GM23338 (cell line): Measurements from ENCODE around the gene SH3RF2. TPM values are rescaled to one million over a fixed set of nuclear protein-coding genes. Genes with fewer than 3 reads are reported as not detected.

Experiments
- ATAC-seq: fragments of 200-7000 bp; cut with Tn5 transposase; 3 replicates; pipeline ENCODE4 v1.9.1; 2020
- DNase-seq: peaks from one replicate; pipeline ENCODE4 v3.0.0-alpha.2; 2015; ENCODE audit warnings: low spot score
- H2AFZ ChIP-seq: fragments of 200-600 bp; sonication (generic); 2 replicates; pipeline ENCODE4 v1.8.0; 2016; ENCODE audit warnings: antibody characterized with exemption, mild to moderate bottlenecking, moderate library complexity
- H3F3A ChIP-seq: fragments of 200-600 bp; sonication (generic); replicated peaks from 2 replicates; pipeline ENCODE4 v1.8.0; 2017; ENCODE audit warnings: antibody characterized with exemption, mixed run types, low read depth
- H3K27ac ChIP-seq: fragments of 200-600 bp; sonication (generic); 2 replicates; pipeline ENCODE4 v1.6.1; 2016; ENCODE audit warnings: low read depth
- H3K27me3 ChIP-seq: fragments of 200-600 bp; sonication (generic); 2 replicates; pipeline ENCODE4 v1.8.0; 2016; ENCODE audit warnings: mild to moderate bottlenecking, mixed run types, moderate library complexity; ENCODE audit not compliant: insufficient read depth
- H3K36me3 ChIP-seq: fragments of 200-600 bp; sonication (generic); 2 replicates; pipeline ENCODE4 v1.8.0; 2016; ENCODE audit warnings: mild to moderate bottlenecking; ENCODE audit not compliant: insufficient read depth
- H3K4me1 ChIP-seq: fragments of 200-600 bp; sonication (generic); 2 replicates; pipeline ENCODE4 v1.8.0; 2016; ENCODE audit warnings: mild to moderate bottlenecking, moderate library complexity; ENCODE audit not compliant: insufficient read depth
- H3K4me2 ChIP-seq: fragments of 200-600 bp; sonication (generic); 2 replicates; pipeline ENCODE4 v1.7.1; 2017; ENCODE audit warnings: mixed run types
- H3K4me3 ChIP-seq: fragments of 200-600 bp; sonication (generic); 2 replicates; pipeline ENCODE4 v1.6.1; 2016; ENCODE audit warnings: mixed run types
- H3K79me2 ChIP-seq: fragments of 200-600 bp; sonication (generic); replicated peaks from 2 replicates; pipeline ENCODE4 v1.8.0; 2017; ENCODE audit warnings: mild to moderate bottlenecking; ENCODE audit not compliant: insufficient read depth
- H3K9me2 ChIP-seq: fragments of 200-600 bp; sonication (generic); 2 replicates; pipeline ENCODE4 v1.8.0; 2017; ENCODE audit not compliant: insufficient read depth
- H4K20me1 ChIP-seq: fragments of 200-600 bp; sonication (generic); replicated peaks from 2 replicates; pipeline ENCODE4 v1.8.0; 2017; ENCODE audit warnings: mild to moderate bottlenecking; ENCODE audit not compliant: insufficient read depth
- H3K27ac Mint-ChIP-seq: 2 replicates; pipeline ENCODE4 v1.8.0; 2020; ENCODE audit warnings: inconsistent platforms, mild to moderate bottlenecking, moderate library complexity, mixed read lengths
- H3K27me3 Mint-ChIP-seq: 3 replicates; pipeline ENCODE4 v1.8.0; 2022; ENCODE audit warnings: low read depth, mild to moderate bottlenecking, moderate library complexity, mixed read lengths, inconsistent platforms; ENCODE audit not compliant: insufficient read depth, poor library complexity
- H3K36me3 Mint-ChIP-seq: 3 replicates; pipeline ENCODE4 v1.8.0; 2021; ENCODE audit warnings: low read depth, mild to moderate bottlenecking, inconsistent platforms, moderate library complexity, mixed read lengths
- H3K4me1 Mint-ChIP-seq: 3 replicates; pipeline ENCODE4 v1.8.0; 2020; ENCODE audit warnings: mild to moderate bottlenecking, inconsistent platforms, mixed read lengths
- H3K4me3 Mint-ChIP-seq: 3 replicates; pipeline ENCODE4 v1.8.0; 2021; ENCODE audit warnings: moderate library complexity, mild to moderate bottlenecking, inconsistent platforms, mixed read lengths
- H3K9me3 Mint-ChIP-seq: 3 replicates; pipeline ENCODE4 v1.8.0; 2020; ENCODE audit warnings: moderate library complexity, mild to moderate bottlenecking, inconsistent platforms, mixed read lengths
- CREB1 ChIP-seq: fragments of 250-450 bp; sonication (Bioruptor Pico); IDR thresholded peaks from 2 replicates; pipeline ENCODE4 v1.5.0; 2020; ENCODE audit warnings: low read depth, mild to moderate bottlenecking, moderate library complexity
- EZH2 ChIP-seq: fragments of 200-600 bp; sonication (generic); IDR thresholded peaks from one replicate; pipeline ENCODE4 v1.8.0; 2017; ENCODE audit warnings: antibody characterized with exemption, mild to moderate bottlenecking, low read depth; ENCODE audit not compliant: unreplicated experiment
- EZH2phosphoT487 ChIP-seq: fragments of 200-600 bp; sonication (generic); IDR thresholded peaks from one replicate; pipeline ENCODE4 v1.8.1; 2018; ENCODE audit warnings: antibody characterized with exemption; ENCODE audit not compliant: unreplicated experiment
- JUNB ChIP-seq: IDR thresholded peaks from one replicate; pipeline ENCODE4 v1.6.1; 2016; ENCODE audit warnings: antibody characterized with exemption; ENCODE audit not compliant: unreplicated experiment
- NANOG ChIP-seq: IDR thresholded peaks from 2 replicates; pipeline ENCODE4 v1.6.1; 2016; ENCODE audit warnings: antibody characterized with exemption, borderline replicate concordance
- POLR2AphosphoS5 ChIP-seq: IDR thresholded peaks from 2 replicates; pipeline ENCODE4 v1.6.1; 2016; ENCODE audit warnings: antibody characterized with exemption, low read depth
- STAT1 ChIP-seq: IDR thresholded peaks from one replicate; pipeline ENCODE4 v1.6.1; 2016; ENCODE audit warnings: antibody characterized with exemption; ENCODE audit not compliant: unreplicated experiment
- ZNF114 ChIP-seq: fragments of 250-450 bp; sonication (Bioruptor Pico); IDR thresholded peaks from 2 replicates; pipeline ENCODE4 v1.5.0; 2020; ENCODE audit warnings: mild to moderate bottlenecking, moderate library complexity
- ZNF331 ChIP-seq: fragments of 250-450 bp; sonication (Bioruptor Pico); IDR thresholded peaks from 2 replicates; pipeline ENCODE4 v1.5.0; 2020; ENCODE audit warnings: low read depth, mild to moderate bottlenecking, moderate library complexity
- polyA plus RNA-seq: library from polyadenylated mRNA; unstranded; fragments of >200 nt; fragmentation: Nextera tagmentation; extraction: Ambion mirVana; gene quantifications from 2 replicates; pipeline ENCODE4 v1.2.1, GENCODE V29; 2016
- total RNA-seq: library from RNA; depleted of rRNA; stranded (reverse); fragments of >200 nt; shearing (Covaris generic); gene quantifications from 2 replicates; pipeline ENCODE4 v1.2.3, GENCODE V29; 2014
- TF ChIP-seq, protein P1 (sequence below): IDR thresholded peaks from 2 replicates; pipeline ENCODE4 v1.6.1; 2016; ENCODE audit warnings: antibody characterized with exemption
- TF ChIP-seq, protein P2 (sequence below): IDR thresholded peaks from one replicate; pipeline ENCODE4 v1.6.1; 2018; ENCODE audit warnings: antibody characterized with exemption; ENCODE audit not compliant: unreplicated experiment
- TF ChIP-seq, protein P3 (sequence below): fragments of 250-450 bp; sonication (Bioruptor Pico); IDR thresholded peaks from 2 replicates; pipeline ENCODE4 v1.5.0; 2020; ENCODE audit warnings: mild to moderate bottlenecking, moderate library complexity
- TF ChIP-seq, protein P4 (sequence below), 2 experiments: fragments of 200-600 bp in 1 of 2; sonication (generic) in 1 of 2; conservative IDR thresholded peaks; 2 replicates each; pipeline versions ENCODE4 v1.5.1 to v1.6.1; 2016 to 2017; ENCODE audit warnings: antibody characterized with exemption in 2 of 2, low read depth in 2 of 2, mild to moderate bottlenecking in 2 of 2, moderate library complexity in 1 of 2

SH3RF2 gene
- total and polyA plus RNA-seq, 2 experiments from 2014 or later: 1.7 to 2.4 TPM

DNA sequence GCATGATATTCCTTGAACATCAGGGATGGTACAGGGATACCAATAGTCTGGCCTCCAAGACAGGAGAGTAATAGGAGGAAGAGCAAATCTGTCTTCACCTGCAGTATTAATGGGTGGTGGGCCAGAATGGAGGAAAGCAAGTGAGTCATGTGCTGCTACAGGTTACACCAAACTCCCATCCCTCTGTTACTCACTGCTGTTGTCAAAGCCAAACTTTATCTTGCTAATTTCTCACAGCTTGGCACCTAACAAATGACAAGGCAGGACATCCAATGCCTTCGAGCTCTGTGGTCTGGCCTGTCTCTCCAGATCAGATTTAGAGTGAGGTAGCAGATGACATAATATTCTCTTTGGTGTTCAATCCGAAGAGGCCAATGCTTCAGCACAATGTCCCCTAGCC is 142.2 kb downstream of the SH3RF2 start:
- peaks cover 14% of the 10 kb centered on the region; the same call in 1 of the 2 replicates for H3K27me3 ChIP-seq
- H3K79me2 ChIP-seq: no peaks in the 10 kb centered on the region
- H3K4me3 ChIP-seq: peak overlapping the region; percentile 17; the same call in 1 of the 2 replicates
- peaks cover 66% of the 10 kb centered on the region for H3K4me1 ChIP-seq
- peaks cover 6% of the 10 kb centered on the region; the same call in 1 of the 2 replicates for H3F3A ChIP-seq
- no peak overlapping the region for H3K27ac Mint-ChIP-seq
- no peak overlapping the region for H3K27ac ChIP-seq
- H4K20me1 ChIP-seq: no peaks in the 10 kb centered on the region
- no peak overlapping the region for H2AFZ ChIP-seq
- DNase-seq (peak; percentile 57), ATAC-seq (peak; percentile 66)
- H3K36me3 ChIP-seq: no peaks in the 10 kb centered on the region
- H3K27me3 Mint-ChIP-seq: peaks cover 11% of the 10 kb centered on the region
- no peak overlapping the region; the same call in 2 of the 3 replicates for H3K4me3 Mint-ChIP-seq
- peaks cover 2% of the 10 kb centered on the region; the same call in 1 of the 2 replicates for H3K9me2 ChIP-seq
- peak overlapping the region; percentile 63 for H3K4me2 ChIP-seq
- TF ChIP-seq EZH2phosphoT487: no peak
- no peak for TF ChIP-seq POLR2AphosphoS5
- no peak for TF ChIP-seq JUNB
- TF ChIP-seq ZNF331 (CRISPR knock-in tag): no peak
- TF ChIP-seq, protein P1, sequence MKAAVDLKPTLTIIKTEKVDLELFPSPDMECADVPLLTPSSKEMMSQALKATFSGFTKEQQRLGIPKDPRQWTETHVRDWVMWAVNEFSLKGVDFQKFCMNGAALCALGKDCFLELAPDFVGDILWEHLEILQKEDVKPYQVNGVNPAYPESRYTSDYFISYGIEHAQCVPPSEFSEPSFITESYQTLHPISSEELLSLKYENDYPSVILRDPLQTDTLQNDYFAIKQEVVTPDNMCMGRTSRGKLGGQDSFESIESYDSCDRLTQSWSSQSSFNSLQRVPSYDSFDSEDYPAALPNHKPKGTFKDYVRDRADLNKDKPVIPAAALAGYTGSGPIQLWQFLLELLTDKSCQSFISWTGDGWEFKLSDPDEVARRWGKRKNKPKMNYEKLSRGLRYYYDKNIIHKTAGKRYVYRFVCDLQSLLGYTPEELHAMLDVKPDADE: no peak
- TF ChIP-seq ZNF114 (CRISPR knock-in tag): no peak
- no peak for TF ChIP-seq EZH2
- TF ChIP-seq STAT1: no peak
- TF ChIP-seq, protein P2, sequence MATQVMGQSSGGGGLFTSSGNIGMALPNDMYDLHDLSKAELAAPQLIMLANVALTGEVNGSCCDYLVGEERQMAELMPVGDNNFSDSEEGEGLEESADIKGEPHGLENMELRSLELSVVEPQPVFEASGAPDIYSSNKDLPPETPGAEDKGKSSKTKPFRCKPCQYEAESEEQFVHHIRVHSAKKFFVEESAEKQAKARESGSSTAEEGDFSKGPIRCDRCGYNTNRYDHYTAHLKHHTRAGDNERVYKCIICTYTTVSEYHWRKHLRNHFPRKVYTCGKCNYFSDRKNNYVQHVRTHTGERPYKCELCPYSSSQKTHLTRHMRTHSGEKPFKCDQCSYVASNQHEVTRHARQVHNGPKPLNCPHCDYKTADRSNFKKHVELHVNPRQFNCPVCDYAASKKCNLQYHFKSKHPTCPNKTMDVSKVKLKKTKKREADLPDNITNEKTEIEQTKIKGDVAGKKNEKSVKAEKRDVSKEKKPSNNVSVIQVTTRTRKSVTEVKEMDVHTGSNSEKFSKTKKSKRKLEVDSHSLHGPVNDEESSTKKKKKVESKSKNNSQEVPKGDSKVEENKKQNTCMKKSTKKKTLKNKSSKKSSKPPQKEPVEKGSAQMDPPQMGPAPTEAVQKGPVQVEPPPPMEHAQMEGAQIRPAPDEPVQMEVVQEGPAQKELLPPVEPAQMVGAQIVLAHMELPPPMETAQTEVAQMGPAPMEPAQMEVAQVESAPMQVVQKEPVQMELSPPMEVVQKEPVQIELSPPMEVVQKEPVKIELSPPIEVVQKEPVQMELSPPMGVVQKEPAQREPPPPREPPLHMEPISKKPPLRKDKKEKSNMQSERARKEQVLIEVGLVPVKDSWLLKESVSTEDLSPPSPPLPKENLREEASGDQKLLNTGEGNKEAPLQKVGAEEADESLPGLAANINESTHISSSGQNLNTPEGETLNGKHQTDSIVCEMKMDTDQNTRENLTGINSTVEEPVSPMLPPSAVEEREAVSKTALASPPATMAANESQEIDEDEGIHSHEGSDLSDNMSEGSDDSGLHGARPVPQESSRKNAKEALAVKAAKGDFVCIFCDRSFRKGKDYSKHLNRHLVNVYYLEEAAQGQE: no peak
- TF ChIP-seq CREB1 (CRISPR knock-in tag): no peak
- TF ChIP-seq, protein P3, sequence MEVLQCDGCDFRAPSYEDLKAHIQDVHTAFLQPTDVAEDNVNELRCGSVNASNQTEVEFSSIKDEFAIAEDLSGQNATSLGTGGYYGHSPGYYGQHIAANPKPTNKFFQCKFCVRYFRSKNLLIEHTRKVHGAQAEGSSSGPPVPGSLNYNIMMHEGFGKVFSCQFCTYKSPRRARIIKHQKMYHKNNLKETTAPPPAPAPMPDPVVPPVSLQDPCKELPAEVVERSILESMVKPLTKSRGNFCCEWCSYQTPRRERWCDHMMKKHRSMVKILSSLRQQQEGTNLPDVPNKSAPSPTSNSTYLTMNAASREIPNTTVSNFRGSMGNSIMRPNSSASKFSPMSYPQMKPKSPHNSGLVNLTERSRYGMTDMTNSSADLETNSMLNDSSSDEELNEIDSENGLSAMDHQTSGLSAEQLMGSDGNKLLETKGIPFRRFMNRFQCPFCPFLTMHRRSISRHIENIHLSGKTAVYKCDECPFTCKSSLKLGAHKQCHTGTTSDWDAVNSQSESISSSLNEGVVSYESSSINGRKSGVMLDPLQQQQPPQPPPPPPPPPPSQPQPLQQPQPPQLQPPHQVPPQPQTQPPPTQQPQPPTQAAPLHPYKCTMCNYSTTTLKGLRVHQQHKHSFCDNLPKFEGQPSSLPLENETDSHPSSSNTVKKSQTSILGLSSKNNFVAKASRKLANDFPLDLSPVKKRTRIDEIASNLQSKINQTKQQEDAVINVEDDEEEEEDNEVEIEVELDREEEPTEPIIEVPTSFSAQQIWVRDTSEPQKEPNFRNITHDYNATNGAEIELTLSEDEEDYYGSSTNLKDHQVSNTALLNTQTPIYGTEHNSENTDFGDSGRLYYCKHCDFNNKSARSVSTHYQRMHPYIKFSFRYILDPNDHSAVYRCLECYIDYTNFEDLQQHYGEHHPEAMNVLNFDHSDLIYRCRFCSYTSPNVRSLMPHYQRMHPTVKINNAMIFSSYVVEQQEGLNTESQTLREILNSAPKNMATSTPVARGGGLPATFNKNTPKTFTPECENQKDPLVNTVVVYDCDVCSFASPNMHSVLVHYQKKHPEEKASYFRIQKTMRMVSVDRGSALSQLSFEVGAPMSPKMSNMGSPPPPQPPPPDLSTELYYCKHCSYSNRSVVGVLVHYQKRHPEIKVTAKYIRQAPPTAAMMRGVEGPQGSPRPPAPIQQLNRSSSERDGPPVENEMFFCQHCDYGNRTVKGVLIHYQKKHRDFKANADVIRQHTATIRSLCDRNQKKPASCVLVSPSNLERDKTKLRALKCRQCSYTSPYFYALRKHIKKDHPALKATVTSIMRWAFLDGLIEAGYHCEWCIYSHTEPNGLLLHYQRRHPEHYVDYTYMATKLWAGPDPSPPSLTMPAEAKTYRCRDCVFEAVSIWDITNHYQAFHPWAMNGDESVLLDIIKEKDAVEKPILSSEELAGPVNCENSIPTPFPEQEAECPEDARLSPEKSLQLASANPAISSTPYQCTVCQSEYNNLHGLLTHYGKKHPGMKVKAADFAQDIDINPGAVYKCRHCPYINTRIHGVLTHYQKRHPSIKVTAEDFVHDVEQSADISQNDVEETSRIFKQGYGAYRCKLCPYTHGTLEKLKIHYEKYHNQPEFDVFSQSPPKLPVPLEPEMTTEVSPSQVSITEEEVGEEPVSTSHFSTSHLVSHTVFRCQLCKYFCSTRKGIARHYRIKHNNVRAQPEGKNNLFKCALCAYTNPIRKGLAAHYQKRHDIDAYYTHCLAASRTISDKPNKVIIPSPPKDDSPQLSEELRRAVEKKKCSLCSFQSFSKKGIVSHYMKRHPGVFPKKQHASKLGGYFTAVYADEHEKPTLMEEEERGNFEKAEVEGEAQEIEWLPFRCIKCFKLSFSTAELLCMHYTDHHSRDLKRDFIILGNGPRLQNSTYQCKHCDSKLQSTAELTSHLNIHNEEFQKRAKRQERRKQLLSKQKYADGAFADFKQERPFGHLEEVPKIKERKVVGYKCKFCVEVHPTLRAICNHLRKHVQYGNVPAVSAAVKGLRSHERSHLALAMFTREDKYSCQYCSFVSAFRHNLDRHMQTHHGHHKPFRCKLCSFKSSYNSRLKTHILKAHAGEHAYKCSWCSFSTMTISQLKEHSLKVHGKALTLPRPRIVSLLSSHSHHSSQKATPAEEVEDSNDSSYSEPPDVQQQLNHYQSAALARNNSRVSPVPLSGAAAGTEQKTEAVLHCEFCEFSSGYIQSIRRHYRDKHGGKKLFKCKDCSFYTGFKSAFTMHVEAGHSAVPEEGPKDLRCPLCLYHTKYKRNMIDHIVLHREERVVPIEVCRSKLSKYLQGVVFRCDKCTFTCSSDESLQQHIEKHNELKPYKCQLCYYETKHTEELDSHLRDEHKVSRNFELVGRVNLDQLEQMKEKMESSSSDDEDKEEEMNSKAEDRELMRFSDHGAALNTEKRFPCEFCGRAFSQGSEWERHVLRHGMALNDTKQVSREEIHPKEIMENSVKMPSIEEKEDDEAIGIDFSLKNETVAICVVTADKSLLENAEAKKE: no peak
- TF ChIP-seq, protein P4, sequence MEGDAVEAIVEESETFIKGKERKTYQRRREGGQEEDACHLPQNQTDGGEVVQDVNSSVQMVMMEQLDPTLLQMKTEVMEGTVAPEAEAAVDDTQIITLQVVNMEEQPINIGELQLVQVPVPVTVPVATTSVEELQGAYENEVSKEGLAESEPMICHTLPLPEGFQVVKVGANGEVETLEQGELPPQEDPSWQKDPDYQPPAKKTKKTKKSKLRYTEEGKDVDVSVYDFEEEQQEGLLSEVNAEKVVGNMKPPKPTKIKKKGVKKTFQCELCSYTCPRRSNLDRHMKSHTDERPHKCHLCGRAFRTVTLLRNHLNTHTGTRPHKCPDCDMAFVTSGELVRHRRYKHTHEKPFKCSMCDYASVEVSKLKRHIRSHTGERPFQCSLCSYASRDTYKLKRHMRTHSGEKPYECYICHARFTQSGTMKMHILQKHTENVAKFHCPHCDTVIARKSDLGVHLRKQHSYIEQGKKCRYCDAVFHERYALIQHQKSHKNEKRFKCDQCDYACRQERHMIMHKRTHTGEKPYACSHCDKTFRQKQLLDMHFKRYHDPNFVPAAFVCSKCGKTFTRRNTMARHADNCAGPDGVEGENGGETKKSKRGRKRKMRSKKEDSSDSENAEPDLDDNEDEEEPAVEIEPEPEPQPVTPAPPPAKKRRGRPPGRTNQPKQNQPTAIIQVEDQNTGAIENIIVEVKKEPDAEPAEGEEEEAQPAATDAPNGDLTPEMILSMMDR (conservative IDR thresholded peaks at IDR 0.05; ENCODE audit: low read depth in 2 of 2): no peak
- TF ChIP-seq NANOG: no peak
- no peaks in the 10 kb centered on the region for H3K36me3 Mint-ChIP-seq
- no peaks in the 10 kb centered on the region for H3K9me3 Mint-ChIP-seq
- H3K4me1 Mint-ChIP-seq: peaks cover 53% of the 10 kb centered on the region
